GM18867 (cell line): ENCODE data around the gene CAMK1D.
"Not testable (repeated sequence)": the region's sequence is repeated elsewhere in the genome, so short reads cannot be mapped to it uniquely, and the experiment has no call there.

Experiments used
- ATAC-seq: cut with Tn5 transposase; IDR thresholded peaks from one replicate; pipeline ENCODE4 v1.9.1; 2021; ENCODE audit warnings: mild to moderate bottlenecking, moderate library complexity; ENCODE audit not compliant: unreplicated experiment

Gene CAMK1D

DNA sequence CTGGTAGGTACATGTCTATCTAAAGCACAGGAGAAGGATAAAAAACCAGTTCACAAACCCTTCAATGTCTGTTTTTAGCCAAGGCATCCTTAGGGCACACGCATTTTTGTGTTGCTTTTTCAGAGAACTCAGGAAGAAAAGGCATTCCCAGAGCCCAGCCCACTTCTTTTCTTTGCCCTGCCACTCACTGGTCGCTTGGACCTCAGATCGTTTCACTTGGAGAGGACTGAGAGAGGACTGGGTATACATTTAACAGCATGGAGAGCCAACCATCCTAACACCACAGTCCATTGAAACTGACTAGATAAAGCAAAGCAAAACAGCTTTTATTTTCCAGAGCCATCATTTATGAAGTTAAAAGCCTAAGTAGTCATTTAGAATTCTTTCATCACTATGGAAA lies 194.2 kb downstream of the CAMK1D start:
- no peak for ATAC-seq

DNA sequence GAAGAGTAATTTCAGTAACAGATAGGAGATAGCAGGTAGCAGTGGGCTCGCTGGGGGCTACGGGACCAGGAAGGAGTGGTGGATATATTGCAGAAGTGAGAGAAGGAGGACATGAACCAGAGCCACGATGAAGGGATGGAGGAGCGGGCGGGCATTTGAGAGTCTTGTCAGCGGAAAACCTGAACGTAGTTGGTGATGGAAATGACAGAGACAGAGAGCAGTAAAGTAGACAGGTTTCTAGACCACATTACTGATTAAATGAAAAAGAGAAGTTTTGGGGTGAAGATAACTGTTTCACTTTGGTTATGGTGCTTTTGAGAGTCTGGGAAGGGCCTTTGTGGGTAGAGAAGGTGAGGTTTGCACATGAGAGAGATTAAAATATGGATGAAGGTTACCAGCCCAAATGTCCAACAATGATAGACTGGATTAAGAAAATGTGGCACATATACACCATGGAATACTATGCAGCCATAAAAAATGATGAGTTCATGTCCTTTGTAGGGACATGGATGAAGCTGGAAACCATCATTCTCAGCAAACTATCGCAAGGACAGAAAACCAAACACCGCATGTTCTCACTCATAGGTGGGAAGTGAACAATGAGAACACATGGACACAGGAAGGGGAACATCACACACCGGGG lies 196.9 kb downstream of the CAMK1D start:
- not testable (repeated sequence) for ATAC-seq

DNA sequence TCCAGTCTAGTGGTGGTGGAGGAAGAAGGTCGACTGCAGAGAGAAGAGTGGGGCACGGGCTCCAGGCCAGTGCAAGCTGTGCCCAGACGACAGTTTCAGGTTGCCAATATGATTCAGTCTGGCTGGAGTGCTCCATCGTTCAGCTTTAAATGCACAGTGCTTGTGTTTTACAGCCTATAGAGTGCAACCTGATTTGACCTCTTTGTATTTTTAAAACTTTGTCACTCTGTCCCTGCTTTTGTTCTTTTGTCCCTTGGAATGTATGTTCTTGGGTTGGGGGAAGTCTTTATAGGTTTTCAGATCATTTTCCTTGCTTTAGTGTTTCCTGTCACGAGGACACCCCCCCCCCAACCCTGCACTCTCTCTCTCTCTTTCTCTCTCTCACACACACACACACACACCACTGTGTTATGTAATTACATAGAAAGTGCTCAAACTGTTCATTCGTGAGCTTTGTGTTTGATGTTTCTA lies 198.0 kb downstream of the CAMK1D start:
- no peak for ATAC-seq

DNA sequence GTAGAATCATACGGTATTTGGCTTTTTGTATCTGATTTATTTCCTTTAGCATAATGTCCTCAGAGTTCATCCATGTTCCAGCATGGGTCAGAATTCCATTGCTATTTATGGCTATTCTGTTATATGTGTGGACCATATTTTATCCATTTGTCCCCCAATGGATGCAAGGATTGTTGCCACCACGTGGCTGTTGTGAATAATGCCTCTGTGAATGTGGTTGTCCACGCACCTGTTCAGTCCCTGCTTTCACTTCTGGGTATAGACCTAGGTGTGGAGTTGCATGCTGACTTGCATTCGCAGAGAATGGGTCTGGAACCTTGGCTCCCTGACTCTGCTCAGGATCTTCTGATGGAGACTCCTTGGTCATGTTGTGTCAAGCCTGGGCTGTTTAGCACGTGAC lies 199.9 kb downstream of the CAMK1D start:
- ATAC-seq, result no peak

DNA sequence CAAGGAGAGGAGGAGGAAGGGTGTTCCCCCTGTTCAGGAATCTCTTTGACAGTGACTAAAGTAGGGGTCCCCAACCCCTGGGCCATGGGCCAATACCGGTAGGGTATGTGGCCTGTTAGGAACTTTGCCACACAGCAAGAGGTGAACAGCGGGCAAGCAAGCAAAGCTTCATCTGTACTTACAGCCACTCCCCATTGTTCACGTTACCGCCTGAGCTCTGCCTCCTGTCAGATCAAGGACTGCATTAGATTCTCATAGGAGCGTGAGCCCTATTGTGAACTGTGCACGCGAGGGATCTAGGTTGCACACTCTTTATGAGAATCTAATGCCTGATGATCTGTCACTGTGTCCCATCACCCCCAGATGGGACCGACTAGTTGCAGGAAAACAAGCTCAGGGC lies 201.6 kb downstream of the CAMK1D start:
- no peak for ATAC-seq

- no peak for ATAC-seq
These were observed 206.7 kb downstream of the CAMK1D start for GRCh38 chr10:12556039-12556438.

- ATAC-seq, result no peak
These were observed 210.3 kb downstream of the CAMK1D start for GRCh38 chr10:12559578-12560178.

DNA sequence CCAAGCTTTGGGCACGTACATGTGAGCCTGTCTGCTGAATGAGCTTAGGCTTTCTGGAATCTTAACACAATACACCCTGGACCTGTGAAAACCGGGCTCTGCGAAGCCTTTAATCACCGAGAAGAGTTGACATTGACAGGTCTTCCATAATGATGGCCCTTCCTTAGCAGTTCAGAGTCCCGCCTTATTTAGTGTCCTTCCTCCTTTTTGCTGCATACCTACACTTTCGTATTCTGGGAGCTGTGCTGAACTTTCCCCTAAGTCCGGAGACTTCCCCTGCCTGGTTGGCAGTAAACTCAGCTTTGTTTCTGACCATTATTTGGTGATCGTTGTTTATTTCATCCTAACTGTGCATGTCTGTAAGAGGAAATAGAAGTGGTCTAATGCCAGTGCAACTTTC lies 212.0 kb downstream of the CAMK1D start:
- ATAC-seq, result no peak

GRCh38 chr10:12561720-12562119 lies 212.4 kb downstream of the CAMK1D start:
- ATAC-seq, result no peak

DNA sequence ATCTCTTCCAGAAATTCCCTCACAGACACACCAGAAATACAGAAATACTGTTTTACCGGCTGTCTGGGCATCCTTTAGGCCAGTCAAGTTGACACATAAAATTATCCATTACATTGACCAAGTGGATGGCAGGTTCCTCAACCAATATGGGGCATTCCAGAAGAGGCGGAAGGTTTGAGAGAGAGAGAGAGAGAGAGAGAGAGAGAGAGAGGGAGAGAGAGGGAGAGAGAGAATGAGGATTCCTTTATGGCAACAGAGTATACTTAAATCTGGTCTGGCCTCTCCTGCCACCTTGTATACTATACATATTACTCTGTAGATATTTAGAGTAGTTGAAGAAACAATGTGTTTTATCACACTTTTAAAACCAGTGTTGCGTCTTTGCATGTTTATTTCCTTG lies 214.1 kb downstream of the CAMK1D start:
- no peak for ATAC-seq

GRCh38 chr10:12564173-12564572 lies 214.8 kb downstream of the CAMK1D start:
- ATAC-seq, result no peak

DNA sequence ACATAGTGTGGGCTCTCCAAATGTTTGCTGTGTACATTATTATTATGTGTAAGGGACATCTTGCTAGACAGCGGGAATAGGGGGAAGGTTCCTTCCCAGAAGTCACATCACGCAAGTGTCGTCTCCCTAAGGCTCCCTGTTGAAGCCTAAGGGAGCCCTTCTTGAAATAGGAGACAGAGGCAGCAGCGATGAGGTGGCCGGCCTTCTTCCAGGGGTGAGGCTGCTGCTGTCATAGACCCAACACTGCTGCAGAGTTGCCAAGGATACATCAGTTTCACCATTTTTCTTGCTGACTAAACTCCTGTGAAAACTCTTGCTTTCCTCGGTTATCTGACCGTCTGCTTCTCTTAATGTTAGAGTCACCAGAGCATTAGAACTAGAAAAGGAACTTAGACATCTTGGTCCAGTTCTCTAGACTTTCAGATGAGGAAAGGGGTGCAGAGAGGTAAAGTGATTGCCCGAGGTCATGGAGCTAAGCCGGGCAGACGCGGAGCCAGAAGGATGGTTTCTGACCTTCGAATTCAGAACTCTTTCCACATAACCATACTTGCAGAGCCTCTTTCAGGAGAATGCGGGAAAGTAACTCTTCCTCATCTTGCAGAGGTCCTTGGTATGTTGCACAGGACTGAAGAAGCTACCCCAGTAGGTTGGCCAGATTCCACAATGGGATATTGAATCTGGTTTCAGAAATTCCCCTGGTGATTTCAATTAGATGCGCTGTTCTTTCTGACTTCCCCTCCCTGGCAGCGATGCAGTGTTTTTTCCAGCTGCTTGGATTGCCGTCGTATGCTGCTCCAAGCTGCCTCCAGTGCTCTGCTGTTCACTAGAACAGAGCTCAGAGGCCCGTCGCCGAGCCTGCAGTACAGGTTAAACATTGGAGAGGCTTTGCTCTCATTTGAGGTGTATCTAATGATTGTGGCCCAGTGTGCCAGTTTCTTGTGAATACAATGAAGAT lies 217.1 kb downstream of the CAMK1D start:
- ATAC-seq, result no peak

DNA sequence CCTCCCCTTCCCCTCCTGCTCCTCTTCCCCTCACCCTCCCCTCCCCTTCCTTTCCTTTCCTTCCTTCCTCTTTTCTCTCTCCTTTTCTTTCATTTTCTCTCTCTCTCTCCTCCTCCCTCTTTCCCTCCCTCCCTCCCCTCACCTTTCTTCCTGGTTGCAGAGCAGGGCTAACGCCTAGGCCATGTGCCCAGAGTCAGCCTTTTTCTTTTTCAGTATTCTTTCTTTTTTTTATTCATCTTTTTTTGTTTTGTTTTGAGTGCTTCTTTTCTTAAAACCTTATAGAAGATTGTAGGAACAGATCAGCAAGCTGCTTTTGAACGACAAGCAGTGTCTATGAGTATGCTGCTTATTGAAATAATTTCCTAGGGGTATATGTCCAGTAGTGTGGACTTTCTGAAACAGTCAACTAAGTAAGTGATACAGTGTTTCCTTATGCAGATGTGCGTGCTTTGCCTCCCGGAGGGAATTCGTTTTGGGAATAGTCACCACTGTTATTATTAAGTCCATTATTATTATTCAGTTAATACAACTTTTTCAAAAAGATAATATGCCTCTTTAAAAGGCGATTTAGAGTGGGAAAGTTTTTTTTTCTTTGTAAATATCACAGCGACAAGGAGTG lies 219.2 kb downstream of the CAMK1D start:
- ATAC-seq, result no peak

- ATAC-seq, result no peak
These were observed 222.9 kb downstream of the CAMK1D start for GRCh38 chr10:12572281-12572680.

DNA sequence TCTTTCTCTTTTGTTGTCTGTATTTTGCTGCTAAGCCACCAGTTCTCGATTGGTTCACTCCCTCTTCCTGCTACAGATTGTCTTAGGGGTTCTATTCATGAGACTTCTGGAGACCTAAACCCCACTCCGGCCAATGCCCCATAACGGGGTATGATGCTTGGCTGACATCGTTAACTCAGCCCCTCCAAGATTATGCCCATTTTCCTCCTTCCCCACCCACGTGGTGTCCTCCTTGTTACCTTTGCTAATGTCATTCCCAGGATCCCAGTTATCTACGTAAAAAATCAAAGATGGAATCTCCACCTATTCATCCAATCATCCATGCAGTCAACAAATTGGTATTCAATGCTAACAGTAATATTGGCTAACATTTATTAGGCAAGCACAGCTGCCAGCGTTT lies 228.3 kb downstream of the CAMK1D start:
- no peak for ATAC-seq

DNA sequence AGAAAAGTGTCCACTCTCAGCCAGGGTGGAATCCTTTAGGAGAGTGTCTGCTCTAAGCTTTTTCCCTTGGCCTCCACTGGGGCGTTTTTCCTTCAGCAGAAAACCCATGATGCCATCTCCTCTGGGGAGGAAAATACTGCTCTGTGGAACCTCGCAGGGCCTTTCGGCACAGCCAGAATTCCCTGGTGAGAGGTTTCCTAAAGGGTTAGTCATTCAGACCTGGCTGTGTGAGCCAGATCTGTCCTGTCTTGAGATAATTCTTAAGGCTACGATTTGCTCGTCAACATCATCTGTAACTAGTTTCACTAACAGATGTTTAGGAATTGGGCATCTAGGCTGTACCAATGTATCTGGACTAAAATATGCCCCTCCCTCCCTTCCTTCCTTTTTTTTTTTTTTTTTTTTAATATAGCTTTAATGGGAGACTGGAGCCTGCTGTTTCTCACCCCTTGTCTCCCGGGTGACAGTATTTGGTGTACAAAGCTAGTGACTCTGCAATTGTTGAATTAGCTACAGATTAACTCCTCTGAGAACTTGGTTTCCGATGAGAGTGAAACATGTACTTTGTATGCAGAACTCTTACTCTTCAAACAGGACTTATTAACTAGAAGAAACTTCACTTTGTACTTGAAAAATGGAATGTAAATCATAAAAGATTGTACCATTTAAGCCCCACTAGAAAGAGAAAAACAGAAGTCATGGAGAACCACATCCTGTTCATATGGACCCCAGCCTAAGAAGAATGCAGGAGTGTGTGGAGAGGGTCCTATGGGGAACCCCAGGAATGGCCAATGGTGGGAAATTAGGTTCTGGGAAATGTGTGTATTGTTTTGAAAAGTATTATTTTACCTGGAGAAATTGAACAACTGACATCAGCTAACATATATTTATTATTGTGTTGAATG lies 230.9 kb downstream of the CAMK1D start:
- ATAC-seq, result no peak

DNA sequence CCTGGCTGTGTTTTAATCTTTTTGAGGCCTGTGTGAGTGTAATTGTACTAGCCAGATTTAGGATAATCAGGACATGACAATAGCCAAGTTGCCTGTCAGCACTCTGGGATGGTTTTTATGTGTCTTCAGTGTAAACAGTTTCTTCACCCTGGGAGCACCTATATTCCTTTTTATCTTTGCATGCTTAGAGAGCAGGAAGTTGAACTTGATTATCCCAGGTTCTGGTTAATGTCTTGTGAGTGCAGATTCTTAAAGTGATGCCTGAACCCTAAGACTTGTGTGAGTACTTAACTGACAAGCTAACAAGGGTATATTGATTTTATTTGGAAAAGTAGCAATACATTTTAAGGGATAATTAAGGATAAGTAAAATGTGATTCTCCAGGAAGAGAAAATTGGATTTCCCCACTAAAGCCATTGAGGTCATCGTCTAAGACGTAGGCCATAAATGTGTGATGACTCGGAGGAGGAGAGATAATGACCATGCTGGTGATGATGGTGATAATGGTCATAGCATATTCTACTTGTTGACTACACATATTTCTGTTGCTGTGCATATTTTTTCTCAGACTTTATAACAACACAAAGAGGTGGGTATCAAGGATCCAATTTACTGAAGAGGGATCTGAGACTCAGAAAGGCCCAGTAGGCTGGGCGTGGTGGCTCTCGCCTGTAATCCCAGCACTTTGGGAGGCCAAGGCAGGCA lies 234.7 kb downstream of the CAMK1D start:
- no peak for ATAC-seq

GRCh38 chr10:12586741-12587140 lies 237.4 kb downstream of the CAMK1D start:
- ATAC-seq, result no peak

DNA sequence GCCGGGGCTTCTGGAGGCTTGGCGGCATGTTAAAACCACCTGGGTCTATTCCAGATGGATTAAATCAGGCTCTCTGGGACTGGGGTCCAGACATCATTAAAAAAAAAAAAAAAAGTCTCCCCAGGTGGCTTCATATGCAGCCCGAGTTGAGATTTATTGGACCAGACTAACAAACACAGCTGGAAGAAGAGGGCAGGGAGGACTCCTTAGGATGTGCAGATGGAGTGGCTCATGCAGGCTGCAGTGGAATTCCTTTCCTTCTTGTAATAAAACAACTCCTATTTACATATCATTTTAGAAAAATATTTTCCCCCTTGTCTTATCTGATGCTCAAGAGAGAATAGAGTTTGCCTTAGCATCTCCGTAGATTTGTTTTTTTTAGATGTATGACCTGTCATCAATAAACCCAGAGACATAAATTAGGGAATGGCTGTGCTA lies 238.1 kb downstream of the CAMK1D start:
- ATAC-seq, result no peak
